ENCODE data around the gene PRSS50. TPM values are rescaled to one million over a fixed set of nuclear protein-coding genes. Genes with fewer than 3 reads are reported as not detected.

Gene PRSS50
- total RNA-seq, 1 donor from 2014 or later = not detected

GRCh38 chr3:46677411-46677726 is 40.3 kb downstream of the PRSS50 start:
- H3K36me3 Mint-ChIP-seq (ENCODE audit: unreplicated experiment) = no peaks in the 10 kb centered on the region
- peak; percentile 54 for DNase-seq
- no peaks in the 10 kb centered on the region for H3K4me1 Mint-ChIP-seq (ENCODE audit: low read depth, unreplicated experiment)
- no peak overlapping the region for H3K27ac Mint-ChIP-seq (ENCODE audit: unreplicated experiment)
- peaks cover 8% of the 10 kb centered on the region for H3K27me3 Mint-ChIP-seq (ENCODE audit: unreplicated experiment)
- peaks cover 4% of the 10 kb centered on the region for H3K9me3 Mint-ChIP-seq (ENCODE audit: unreplicated experiment)
- no peak for TF ChIP-seq CTCF (IDR thresholded peaks at IDR 0.05; ENCODE audit: partially characterized antibody, unreplicated experiment)
- no peak overlapping the region for H3K4me3 Mint-ChIP-seq (ENCODE audit: unreplicated experiment)

GRCh38 chr3:46676601-46677410 is 40.9 kb downstream of the PRSS50 start:
- Mint-ChIP-seq H3K9me3 (ENCODE audit: unreplicated experiment) (peaks cover 4% of the 10 kb centered on the region), H3K36me3 (ENCODE audit: unreplicated experiment) (no peaks in the 10 kb centered on the region), H3K4me1 (ENCODE audit: low read depth, unreplicated experiment) (no peaks in the 10 kb centered on the region), H3K27me3 (ENCODE audit: unreplicated experiment) (peaks cover 8% of the 10 kb centered on the region), H3K27ac (ENCODE audit: unreplicated experiment) (no peak overlapping the region), H3K4me3 (ENCODE audit: unreplicated experiment) (no peak overlapping the region)
- peak; percentile 21 for DNase-seq
- TF ChIP-seq CTCF (IDR thresholded peaks at IDR 0.05; ENCODE audit: partially characterized antibody, unreplicated experiment) = no peak

- Mint-ChIP-seq H3K36me3 (ENCODE audit: unreplicated experiment) (no peaks in the 10 kb centered on the region), H3K9me3 (ENCODE audit: unreplicated experiment) (peaks cover 4% of the 10 kb centered on the region), H3K4me3 (ENCODE audit: unreplicated experiment) (no peak overlapping the region), H3K27me3 (ENCODE audit: unreplicated experiment) (peaks cover 8% of the 10 kb centered on the region), H3K27ac (ENCODE audit: unreplicated experiment) (no peak overlapping the region), H3K4me1 (ENCODE audit: low read depth, unreplicated experiment) (no peaks in the 10 kb centered on the region)
- no peak for TF ChIP-seq CTCF (IDR thresholded peaks at IDR 0.05; ENCODE audit: partially characterized antibody, unreplicated experiment)
- DNase-seq = peak; percentile 4
Observed at GRCh38 chr3:46675843-46676567, 41.7 kb downstream of the PRSS50 start.

- Mint-ChIP-seq H3K4me3 (ENCODE audit: unreplicated experiment) (no peak overlapping the region), H3K36me3 (ENCODE audit: unreplicated experiment) (no peaks in the 10 kb centered on the region), H3K27ac (ENCODE audit: unreplicated experiment) (no peak overlapping the region), H3K4me1 (ENCODE audit: low read depth, unreplicated experiment) (no peaks in the 10 kb centered on the region), H3K9me3 (ENCODE audit: unreplicated experiment) (peaks cover 3% of the 10 kb centered on the region), H3K27me3 (ENCODE audit: unreplicated experiment) (peaks cover 3% of the 10 kb centered on the region)
- peak; percentile 6 for DNase-seq
- TF ChIP-seq CTCF (IDR thresholded peaks at IDR 0.05; ENCODE audit: partially characterized antibody, unreplicated experiment) = no peak
Observed at GRCh38 chr3:46675426-46675825, 42.2 kb downstream of the PRSS50 start.

Data from glutamatergic neuron (in vitro differentiated cells).